Hematopoietic multipotent progenitor cell treated with erythropoietin and hydrocortisone succinate and interleukin-3 and kit ligand, for 4 days (in vitro differentiated cells): ENCODE results near the gene SNX2.
A peak's percentile ranks its signal among the peaks of the same experiment; 100 is the strongest.
"Not testable (repeated sequence)": the region's sequence is repeated elsewhere in the genome, so short reads cannot be mapped to it uniquely, and the experiment has no call there.

Experiments
- DNase-seq: peaks from one replicate; pipeline ENCODE4 v3.0.0-alpha.2; 2015

The SNX2 gene

GRCh38 chr5:122774861-122775549, at the start of gene SNX2:
TSS of gene SNX2 (plus strand) at chr5:122775080. CDS start at chr5:122775104, 24 bp downstream.
- DNase-seq: peak; percentile 96

GRCh38 chr5:122727112-122727541, 47.8 kb upstream of the SNX2 start:
- DNase-seq: no peak

GRCh38 chr5:122730037-122730436, 44.8 kb upstream of the SNX2 start:
- DNase-seq: no peak

- DNase-seq: no peak
Measured at GRCh38 chr5:122730456-122730855, 44.4 kb upstream of the SNX2 start.

GRCh38 chr5:122736086-122736845, 38.6 kb upstream of the SNX2 start:
- peak; percentile 6 for DNase-seq

- DNase-seq: no peak
Measured at GRCh38 chr5:122738088-122738487, 36.8 kb upstream of the SNX2 start.

GRCh38 chr5:122741681-122742080, 33.2 kb upstream of the SNX2 start:
- DNase-seq: no peak

- DNase-seq: no peak
Measured at GRCh38 chr5:122743261-122743660, 31.6 kb upstream of the SNX2 start.

GRCh38 chr5:122745597-122745996, 29.3 kb upstream of the SNX2 start:
- no peak for DNase-seq

- DNase-seq: no peak
Measured at GRCh38 chr5:122749886-122750285, 25.0 kb upstream of the SNX2 start.

GRCh38 chr5:122751293-122751782, 23.5 kb upstream of the SNX2 start:
- DNase-seq: no peak

- DNase-seq: no peak
Measured at GRCh38 chr5:122753500-122753899, 21.4 kb upstream of the SNX2 start.

GRCh38 chr5:122755783-122756182, 19.1 kb upstream of the SNX2 start:
- DNase-seq: no peak

- peak; percentile 69 for DNase-seq
Measured at GRCh38 chr5:122756264-122756911, 18.5 kb upstream of the SNX2 start.

- DNase-seq: no peak
Measured at GRCh38 chr5:122757285-122757684, 17.6 kb upstream of the SNX2 start.

- DNase-seq: no peak
Measured at GRCh38 chr5:122759241-122760070, 15.4 kb upstream of the SNX2 start.

GRCh38 chr5:122760236-122760635, 14.6 kb upstream of the SNX2 start:
- no peak for DNase-seq

GRCh38 chr5:122761115-122761514, 13.8 kb upstream of the SNX2 start:
- DNase-seq: no peak

GRCh38 chr5:122761896-122762295, 13.0 kb upstream of the SNX2 start:
- DNase-seq: not testable (repeated sequence)

- no peak for DNase-seq
Measured at GRCh38 chr5:122766130-122766529, 8.8 kb upstream of the SNX2 start.

GRCh38 chr5:122770477-122770876, 4.4 kb upstream of the SNX2 start:
- peak; percentile 59 for DNase-seq

GRCh38 chr5:122772446-122772845, 2.4 kb upstream of the SNX2 start:
- DNase-seq: no peak

GRCh38 chr5:122773619-122774018, 1.3 kb upstream of the SNX2 start:
- DNase-seq: no peak
